ENCODE data around the gene AUP1.

AUP1 gene

DNA sequence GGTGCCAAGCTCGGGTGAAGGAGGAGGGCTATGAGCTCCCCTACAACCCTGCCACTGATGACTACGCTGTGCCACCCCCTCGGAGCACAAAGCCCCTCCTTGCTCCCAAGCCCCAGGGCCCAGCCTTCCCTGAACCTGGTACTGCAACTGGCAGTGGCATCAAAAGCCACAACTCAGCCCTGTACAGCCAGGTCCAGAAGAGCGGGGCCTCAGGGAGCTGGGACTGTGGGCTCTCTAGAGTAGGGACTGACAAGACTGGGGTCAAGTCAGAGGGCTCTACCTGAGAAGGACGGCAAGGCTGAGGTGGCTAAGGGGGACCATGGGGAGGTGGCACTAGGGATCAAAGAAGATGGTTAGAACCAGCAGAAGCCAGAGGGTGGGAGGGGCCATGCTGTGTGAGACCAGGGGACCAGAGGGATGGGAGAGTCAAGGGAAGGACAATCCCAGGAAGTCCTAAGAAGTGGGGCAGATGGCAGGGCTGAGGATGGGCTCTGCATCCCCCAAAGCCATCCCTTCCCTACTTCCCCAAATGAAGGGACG is 27.4 kb upstream of the AUP1 start:
- DNase-seq: no peak

DNA sequence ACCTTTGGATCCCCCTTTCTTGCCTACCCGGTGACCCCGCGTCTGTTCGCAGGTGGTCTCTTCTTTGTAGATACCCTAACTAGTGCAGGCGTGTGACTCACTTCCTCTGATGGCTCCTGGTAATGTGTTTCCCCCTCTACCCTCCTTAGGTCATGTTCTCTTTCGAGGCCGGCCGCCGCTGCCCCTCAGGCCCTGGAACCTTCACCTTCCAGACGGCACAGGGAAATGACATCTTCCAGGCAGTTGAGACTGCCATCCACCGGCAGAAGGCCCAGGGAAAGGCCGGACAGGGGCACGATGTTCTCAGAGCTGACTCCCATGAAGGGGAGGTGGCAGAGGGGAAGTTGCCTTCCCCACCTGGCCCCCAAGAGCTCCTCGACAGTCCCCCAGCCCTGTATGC is 26.7 kb upstream of the AUP1 start:
- no peak for DNase-seq

DNA sequence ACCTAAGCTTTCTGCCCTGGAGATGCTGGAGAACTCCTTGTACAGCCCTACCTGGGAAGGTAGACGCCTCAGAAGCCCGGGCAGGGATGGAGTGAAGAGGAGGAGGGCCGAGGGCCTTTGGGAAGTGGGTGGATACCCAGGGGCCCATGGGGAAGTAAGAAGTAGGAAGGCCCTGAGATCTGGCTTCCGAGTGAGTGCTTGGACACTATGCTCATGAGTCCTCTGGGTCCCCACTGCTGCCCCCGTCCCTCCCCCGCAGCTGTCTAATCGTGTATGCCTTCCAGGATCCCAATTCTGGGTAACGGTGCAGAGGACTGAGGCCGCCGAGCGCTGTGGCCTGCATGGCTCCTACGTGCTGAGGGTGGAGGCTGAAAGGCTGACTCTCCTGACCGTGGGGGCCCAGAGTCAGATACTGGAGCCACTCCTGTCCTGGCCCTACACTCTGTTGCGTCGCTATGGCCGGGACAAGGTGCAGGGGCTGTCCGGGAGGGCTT is 26.2 kb upstream of the AUP1 start:
- no peak for DNase-seq

DNA sequence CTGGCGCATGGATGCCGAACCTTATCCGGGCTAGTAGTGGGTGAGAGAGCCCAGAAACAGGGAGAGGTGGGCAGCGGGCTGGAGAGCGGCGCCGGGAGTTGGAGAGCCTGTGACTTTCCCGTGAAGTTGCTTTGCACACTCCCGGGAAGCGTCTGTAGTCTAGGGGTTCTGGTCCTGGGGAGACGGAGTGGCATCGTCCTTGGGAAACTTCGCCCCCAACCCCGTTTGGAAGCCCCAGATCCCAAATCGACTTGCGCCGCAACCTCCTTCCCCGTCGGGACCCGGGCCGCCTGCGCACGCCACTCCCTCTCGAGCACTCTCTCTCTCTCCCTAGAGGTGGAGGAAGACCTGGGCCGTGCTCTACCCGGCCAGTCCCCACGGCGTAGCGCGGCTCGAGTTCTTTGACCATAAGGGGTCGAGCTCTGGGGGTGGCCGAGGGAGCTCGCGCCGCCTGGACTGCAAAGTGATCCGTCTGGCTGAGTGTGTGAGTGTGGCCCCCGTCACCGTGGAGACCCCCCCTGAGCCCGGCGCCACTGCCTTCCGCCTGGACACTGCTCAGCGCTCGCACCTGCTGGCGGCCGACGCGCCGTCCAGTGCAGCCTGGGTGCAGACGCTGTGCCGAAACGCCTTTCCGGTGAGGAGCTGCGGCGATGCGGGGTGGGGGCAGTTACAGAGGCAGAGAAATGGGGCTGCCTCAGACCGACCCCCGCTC is 25.5 kb upstream of the AUP1 start:
- peak; percentile 54 for DNase-seq

DNA sequence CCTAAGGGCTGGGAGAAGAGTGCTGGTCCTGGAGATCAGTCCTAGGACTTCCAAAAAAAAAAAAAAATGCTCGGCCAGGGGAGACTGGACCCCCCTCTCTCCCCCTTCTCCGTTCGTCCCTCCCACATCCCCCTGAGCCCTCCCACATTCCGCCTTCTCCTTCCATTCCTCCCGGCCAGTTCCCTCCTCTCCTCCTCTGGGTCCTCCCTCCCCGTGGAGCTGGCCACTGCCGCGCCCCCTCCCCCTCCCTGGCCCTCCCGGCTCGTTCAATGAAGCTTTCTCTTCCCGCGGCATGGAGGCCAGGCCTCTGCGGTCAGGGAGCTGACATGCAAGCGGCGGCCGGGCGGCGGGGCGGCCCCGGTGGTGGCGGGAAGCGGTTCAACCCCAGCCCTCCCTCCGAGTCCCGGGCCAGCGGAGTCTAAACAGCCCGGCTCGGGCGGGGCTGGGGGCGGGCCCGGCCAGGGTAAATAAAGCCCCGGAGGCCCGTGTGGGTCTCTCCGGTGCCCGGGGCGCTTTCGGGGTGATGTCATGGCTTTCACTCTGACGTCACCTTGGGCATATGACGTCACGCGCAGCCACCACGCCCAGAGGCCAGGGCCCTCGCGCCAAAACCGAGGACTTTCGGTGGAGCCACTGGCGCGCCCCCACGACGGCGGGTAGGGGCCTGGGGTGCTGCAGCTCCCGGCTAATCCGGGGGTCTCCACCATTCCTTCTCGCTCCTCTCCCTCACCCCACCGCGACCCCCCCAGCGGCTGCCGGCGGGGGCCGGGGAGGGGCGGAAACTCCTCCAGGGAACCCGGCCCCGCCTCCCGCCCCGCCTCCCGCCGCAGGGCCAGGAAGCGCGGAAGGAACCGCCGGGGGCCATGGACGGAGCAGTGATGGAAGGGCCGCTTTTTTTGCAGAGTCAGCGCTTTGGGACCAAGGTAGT is 24.6 kb upstream of the AUP1 start, which contains the start of the genes DOK1 and LOXL3:
Gene DOK1 (plus strand): TSS at position 829 of the 928 bp plus-strand sequence. CDS start 35 bp downstream, at position 864.
Gene LOXL3 (minus strand): TSS at position 51 of the 928 bp plus-strand sequence. CDS start 1,308 bp downstream, outside the sequence.
- peak; percentile 91 for DNase-seq

DNA sequence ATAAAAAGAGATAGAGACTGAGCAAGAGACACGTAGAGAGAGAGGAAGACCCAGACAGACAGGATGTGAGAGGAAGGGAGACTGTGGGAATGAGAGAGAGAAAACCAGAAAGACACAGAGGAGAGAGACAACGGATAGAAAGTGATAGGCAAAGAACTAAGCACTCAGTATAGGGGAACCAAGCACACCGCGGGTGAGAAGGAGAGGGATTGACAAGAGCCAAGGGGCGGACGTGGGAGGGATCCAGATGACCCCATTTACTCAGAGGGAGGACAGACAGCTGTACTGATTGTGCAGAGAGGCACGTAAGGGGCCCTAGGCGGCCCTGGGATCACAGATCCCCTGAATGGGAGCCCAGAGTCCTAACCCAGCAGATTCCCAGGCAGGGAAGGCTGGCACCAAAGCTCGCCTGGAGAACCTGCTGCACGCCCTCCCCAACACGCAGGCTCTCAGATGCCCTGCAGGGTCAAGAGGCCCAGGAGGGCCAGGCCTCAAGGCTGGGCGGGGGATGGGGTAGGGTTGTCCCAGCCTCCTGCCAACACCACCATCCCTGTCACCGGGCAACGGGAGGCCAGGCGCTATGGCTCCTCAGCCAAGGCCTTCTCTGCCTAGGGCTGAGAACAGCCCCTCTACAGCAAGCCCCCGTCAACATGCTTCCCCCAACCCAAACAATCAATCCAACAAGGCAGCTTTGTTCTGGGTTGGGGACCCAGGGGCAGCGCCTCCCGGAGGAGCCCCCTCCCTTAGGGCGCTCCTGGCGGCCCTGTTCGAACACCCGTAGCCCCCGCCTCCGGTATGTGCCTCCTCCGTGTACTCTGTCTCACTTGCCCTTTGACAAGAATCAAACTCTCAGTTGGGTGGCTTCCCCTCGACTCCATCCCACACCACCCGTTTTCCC is 23.7 kb upstream of the AUP1 start:
- no peak for DNase-seq

DNA sequence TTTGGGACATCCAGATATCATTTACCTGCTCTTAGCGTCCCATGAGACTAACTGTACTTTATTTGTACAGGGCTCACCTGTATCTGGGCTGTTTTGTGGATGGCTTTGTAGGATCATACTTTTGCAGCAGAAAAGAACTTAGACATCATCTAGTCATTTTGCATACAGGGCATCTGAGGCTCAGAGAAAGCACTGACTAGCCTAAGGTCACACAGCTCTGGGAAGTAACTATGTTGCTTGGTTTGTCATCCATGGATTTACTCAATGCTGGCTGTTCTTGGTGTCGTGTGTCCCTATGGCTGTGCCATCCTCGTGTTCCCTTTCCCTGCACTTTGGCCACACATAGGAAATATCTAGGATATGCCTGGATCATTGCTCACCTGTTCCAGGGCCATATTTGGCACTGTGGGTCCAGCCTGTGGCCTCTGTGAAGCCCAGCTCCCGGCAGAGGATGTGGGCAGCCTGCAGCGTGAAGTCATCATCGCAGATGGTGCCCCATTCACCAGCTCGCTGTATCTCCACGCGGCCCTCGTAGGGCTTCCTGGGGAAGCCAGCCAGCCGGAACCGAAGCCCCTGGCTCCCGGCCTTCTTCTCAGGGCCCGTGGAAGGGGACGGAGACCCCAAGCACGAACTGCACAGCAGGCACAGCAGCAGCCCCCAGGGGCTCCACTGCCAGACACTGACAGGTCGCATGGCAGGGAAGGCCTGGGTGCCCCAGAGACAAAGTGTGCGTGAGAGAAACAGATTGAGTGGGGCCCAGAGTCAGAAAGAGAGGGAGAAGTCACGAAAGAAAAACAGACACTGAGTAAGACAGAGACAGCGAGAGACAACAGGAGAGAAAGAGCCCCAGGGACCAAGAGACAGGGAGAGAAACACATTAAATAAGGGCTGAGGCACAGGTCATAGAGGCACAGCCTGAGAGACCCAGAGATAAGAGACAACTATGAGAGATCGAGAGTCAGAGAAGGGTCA is 22.7 kb upstream of the AUP1 start:
- no peak for DNase-seq

DNA sequence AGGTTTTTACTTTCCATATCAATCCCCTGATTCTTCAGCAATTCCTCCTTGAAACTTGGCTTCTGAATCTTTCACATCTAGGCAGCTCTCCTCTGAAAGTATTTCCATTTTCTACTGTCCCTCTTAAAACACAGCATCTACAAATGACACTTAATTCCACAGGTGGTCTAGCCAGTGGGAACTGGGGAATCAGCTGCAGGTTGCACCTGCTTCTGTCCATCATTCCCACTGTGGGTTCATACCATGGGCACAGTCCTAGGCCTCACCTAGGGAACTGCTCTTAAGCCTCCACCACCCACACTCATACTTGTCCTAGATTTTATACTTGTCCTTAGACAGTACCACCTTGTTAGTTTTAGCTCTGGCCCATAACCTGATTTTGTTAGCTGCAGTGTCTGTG is 22.0 kb upstream of the AUP1 start:
- DNase-seq: no peak

DNA sequence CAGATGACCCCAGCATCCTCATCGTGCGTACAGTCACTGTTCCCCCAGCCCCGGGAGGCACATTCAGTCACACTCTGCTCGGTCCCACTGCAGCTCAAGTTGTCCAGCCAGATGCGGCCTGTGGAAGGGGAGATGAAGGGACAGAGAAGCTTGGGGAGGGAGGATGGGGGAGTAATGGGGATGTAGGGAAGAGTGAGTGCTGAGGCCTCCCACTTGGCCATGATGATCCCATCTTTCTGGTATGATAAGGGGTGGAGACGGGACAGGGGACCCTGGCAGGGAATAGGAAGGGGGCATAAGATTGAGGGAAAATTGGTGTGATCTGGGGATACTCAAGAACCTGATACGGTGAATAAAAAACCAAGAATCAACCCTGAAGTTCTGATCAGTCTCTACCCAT is 20.7 kb upstream of the AUP1 start:
- DNase-seq: no peak

DNA sequence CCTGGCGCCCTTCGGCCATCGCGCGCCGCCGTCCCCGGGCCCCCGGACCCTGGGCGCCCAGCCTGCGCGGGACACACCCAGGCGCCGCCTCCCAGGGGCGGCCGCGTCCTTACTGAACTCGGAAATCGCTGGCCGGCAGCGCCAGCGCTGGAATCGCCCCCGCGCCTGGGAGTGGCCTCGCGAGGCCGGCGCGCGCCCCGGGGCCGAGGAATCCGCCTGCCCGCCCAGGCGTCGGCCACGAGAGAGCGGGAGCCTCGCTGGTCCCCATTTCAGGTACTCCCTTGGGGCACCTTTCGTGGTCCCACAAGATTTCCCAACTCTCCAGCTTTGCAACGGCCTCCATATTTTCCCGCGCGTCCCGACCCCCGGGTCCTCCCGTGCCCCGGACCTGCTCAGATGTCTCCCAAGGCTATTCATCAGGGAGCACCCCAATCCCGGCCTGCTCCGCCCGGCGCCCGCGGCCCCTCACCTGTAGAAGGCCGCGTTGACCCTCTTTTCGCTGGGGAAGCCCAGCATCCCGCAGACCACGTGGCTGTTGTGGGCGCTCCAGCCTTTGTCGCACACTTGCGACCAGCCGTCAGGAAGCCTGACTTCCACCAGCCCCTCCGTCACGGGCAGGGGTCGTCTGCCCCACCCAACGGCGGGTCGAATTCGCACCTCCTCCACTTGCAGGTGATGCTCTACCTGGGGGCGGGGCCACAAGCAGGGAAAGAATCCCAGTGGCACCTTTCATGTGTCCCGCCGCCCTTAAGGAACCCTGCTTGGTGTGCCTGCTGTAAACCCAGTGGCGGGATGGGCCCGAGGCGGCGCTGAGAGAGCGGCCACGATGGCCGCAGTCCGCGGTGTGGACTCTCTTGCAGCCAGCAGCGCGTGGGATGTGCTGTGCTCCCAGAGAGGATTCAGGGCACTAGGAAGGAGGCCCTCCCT is 19.7 kb upstream of the AUP1 start:
- no peak for DNase-seq

DNA sequence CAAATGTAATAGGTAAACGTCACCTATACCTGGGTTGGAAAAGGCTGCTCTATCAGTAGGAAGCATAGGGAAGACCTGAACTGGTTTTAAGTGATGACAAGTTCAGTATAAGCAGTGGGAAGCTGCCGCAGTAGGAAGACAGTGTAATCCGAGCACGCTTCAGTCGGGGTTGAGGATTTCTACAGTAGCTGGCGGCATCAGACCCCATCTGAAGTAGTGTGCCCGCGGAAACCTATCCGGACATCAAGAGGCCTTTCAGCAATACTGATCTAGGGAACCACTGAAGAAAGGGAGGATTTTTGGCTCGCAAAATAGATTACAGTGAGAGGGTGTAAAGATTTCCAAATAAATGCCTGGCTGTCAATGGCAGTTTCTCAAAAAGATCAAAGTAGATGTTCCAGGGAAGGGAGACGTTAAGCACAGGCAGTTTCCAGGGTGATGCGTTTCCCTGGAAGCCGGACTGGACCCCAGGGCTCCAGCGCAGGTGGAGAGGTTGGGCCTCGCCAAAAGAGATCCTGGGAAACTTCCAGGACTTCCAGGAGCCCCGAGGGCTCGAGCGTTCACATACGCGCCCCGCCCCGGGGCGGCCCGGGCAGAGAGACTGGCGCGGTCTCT is 18.9 kb upstream of the AUP1 start:
- no peak for DNase-seq

DNA sequence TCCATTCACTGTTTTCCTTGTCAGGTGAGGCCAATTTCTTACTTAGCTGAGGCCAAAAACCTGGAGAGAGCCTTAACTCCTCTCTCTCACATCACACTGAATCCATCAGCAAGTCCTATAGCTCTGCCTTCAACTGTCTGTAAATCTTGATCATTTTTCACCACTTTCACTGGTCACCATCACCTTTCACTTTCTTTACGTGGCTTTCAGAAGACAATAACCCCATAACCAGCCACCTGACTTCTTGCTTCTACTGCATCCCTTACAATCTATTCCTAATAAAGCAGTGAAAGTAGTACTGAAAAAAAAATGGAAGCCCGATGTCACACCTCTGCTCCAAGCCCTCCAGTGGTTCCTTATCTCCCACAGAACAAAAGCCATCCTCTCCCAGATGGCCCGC is 16.5 kb upstream of the AUP1 start:
- DNase-seq: no peak

DNA sequence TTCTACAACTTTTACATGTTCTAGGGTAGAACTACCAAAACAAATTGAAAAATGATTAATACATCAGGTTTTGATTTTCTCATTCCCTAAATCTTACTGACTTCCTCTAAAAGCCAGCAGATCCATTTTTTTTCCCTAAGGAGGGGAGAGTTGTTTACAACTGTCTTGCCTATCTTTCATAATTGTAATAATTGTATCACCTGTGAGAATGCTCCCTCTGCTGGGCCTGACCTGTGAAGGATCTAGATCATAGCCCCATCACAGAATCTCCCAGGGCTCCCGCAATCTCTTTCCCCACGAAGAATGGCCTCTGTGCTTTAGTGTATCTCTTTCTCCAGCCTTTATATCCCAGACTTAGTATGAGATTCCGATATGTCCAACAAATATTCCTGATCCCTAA is 15.1 kb upstream of the AUP1 start:
- DNase-seq: no peak

DNA sequence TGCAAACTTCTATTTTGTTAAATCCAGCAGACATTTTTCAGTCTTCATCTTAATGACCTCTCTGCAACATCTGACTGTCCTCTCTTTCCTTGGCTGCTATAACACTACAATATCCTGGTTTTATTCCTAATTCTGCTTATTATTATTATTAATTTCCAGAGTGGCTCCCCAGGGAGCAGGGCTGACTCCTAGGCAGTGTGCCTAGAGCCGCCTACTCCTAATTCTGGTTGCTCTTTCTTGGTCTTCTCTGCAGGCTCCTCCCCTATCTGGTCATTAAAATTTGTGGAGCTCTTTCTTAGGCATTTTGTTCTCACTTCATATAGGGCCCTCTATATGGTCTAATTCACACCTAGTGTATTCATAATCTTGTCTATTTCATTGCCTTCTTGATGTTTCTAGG is 13.5 kb upstream of the AUP1 start:
- no peak for DNase-seq

DNA sequence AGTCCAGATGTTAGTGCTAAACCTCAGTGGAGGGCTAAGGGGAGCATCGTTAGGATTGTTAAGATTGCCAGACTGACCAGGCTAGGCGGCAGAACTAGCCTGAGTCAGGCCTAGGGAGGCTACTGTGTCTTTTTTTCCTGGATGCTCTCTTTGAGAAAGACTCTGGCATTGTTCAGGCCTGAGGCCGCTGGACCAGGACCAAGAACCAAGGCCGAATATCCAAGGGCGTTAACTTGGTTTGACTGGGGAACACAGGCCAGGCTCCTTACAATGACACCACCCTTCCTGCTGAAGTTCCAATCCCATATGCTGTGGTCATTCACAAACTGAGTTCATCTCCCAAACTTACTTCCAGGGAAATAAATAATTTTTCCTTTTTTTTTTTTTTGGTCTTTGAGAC is 10.8 kb upstream of the AUP1 start:
- no peak for DNase-seq

DNA sequence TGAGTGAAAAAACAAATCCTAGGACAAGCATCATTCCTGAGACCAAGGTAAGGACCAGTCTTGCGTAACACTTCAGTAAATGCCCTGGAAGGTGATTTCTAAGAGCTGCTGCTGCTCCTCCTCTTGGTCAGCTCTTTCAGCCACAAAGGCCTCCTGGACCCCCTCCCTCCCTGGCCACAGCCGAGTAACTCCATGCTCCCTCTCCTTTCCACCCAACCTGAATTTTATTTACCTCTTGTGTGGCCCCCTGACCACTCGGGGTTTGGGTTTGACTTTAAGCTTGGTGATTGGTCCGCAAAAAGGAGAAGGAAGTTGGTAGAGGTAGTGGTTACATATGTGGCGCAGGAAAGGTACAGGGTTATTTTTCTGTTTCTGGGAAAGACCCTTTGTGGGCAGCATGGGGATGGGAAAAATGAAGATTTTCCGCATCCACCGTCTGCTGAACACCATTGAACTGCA is 9.4 kb upstream of the AUP1 start:
- DNase-seq: no peak

DNA sequence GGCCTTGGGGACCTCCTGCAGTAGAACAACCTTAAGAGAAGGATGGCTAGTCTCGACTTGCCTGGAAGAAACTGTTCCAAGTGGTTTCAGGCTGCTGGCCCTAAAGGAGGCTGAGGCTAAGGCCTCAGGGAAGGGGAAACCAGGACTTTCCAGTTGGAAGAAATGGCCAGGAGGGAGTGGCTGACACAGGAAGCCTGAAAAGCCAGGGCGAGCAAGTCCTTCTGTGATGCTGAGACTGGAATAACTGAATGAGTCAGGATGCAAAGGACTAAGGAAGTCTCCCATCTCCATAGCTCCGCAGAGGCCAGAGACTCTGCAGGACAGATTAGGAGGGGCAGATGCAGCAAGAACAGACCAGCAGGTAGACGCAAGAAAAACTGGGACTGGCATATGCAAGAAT is 7.6 kb upstream of the AUP1 start:
- DNase-seq: no peak

DNA sequence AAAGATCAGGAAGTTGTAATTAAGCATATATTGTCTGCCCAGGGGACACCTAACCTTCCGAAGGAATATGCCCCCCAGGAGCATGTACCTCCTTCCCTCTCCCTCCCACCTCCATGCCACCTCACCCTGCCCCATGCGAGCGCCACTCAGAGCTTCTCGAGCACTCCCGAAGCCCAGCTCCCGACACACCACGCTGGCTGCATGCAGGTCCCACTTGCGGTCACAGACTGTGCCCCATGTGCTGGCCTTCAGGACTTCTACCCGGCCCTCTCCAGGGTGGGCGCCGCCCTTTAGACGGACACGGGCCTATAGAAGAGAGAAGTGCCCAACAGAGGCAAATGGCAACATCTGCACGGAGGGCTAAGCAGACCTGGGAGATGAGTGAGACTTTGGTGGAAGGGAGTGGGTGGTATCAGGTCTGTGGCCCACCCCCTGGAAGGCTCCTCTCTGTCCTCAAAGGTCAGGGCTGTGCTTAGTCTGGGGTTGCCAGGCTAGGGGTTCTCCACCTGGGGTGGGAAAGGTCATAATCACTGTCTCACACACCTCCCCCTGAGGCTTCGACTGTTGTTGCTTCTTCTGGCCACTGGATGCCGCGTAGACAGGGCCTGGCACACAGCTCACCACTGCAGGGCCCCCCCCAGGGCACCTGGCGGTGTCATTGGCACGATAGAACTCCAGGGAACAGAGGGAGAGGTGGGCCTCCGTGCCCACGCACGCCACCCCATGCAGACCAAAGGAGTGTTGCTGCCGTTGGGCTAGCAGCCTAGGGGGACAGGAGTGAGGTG is 6.9 kb upstream of the AUP1 start:
- no peak for DNase-seq
